Measurements from ENCODE around the gene RPS26. TPM values are rescaled to one million over a fixed set of nuclear protein-coding genes. Genes with fewer than 3 reads are reported as not detected.
"Not testable (repeated sequence)": the region's sequence is repeated elsewhere in the genome, so short reads cannot be mapped to it uniquely, and the experiment has no call there.

The RPS26 gene
- total and polyA plus RNA-seq, 2 donors (not counting 3 experiments of a cell fraction or from before 2014, with no cell fraction given) = 57.3 to 1,847 TPM

DNA sequence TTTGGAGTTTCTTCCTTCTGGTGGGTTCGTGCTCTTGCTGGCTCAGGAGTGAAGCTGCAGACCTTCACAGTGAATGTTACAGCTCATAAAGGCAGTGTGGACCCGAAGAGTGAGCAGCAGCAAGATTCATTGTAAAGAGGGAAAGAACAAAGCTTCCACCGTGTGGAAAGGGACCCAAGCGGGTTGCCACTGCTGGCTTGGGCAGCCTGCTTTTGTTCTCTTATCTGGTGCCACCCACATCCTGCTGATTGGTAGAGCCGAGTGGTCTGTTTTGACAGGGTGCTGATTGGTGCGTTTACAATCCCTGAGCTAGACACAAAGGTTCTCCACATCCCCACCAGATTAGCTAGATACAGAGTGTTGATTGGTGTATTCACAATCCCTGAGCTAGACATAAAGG lies 42.2 kb upstream of the RPS26 start:
- CTCF ChIA-PET = interaction anchor here (7.7 kb wide), 1 partner anchor 28 kb away, joined by 295 read pairs; no protein-coding TSS in a partner anchor
- H3K9ac ChIP-seq (replicated peaks; ENCODE audit: extremely low read depth, insufficient read depth, low read length); H3K4me2 ChIP-seq (ENCODE audit: insufficient read depth, low read length); H4K20me1 ChIP-seq (replicated peaks; ENCODE audit: control insufficient read depth, extremely low read depth, insufficient read depth, low read length); H2AFZ ChIP-seq (ENCODE audit: low read depth, low read length); H3K9me1 ChIP-seq (replicated peaks; ENCODE audit: control insufficient read depth, extremely low read depth, insufficient read depth, low read length); H3K9me3 ChIP-seq (replicated peaks; ENCODE audit: control insufficient read depth, insufficient read depth, low read length); FAIRE-seq; dilution Hi-C loops (cut with MboI; ENCODE audit: extremely low pct_ligation_motif_present, low sequenced_read_pairs); H3K27me3 ChIP-seq (ENCODE audit: control insufficient read depth in 2 of 2, insufficient read depth in 2 of 2, low read length in 2 of 2); H3K4me3 ChIP-seq (replicated peaks in 1 of 3; ENCODE audit: insufficient read depth in 1 of 3, low read depth in 1 of 3, low read length in 3 of 3); H3K79me2 ChIP-seq (ENCODE audit: control insufficient read depth, insufficient read depth, low read length); intact Hi-C loops (cut with micrococcal nuclease); BruUV-seq (replicated peaks); H3K27ac ChIP-seq (ENCODE audit: insufficient read depth, low read depth, low read length); DNase-seq (ENCODE audit: low read depth, low spot score): not testable (repeated sequence)
- peaks cover 2 to 11% of the 10 kb centered on the region in 2 experiments for H3K36me3 ChIP-seq (ENCODE audit: control insufficient read depth in 2 of 2, extremely low read depth in 1 of 2, insufficient read depth in 2 of 2, low read length in 2 of 2)
- H3K4me1 ChIP-seq (ENCODE audit: control insufficient read depth, extremely low read depth, insufficient read depth, low read length) = peaks cover 10% of the 10 kb centered on the region
- POLR2A ChIA-PET = interaction anchor here (0.7 kb wide), 1 partner anchor 321 kb away, joined by 4 read pairs; no protein-coding TSS in a partner anchor

GRCh38 chr12:55999999-56000540 lies 41.6 kb upstream of the RPS26 start:
- Histone ChIP-seq H3K36me3 (ENCODE audit: control insufficient read depth in 2 of 2, extremely low read depth in 1 of 2, insufficient read depth in 2 of 2, low read length in 2 of 2) (peaks cover 2 to 12% of the 10 kb centered on the region in 2 experiments), H3K4me1 (ENCODE audit: control insufficient read depth, extremely low read depth, insufficient read depth, low read length) (peaks cover 10% of the 10 kb centered on the region)
- H4K20me1 ChIP-seq (replicated peaks; ENCODE audit: control insufficient read depth, extremely low read depth, insufficient read depth, low read length); DNase-seq (ENCODE audit: low read depth, low spot score); H3K27me3 ChIP-seq (ENCODE audit: control insufficient read depth in 2 of 2, insufficient read depth in 2 of 2, low read length in 2 of 2); H3K4me2 ChIP-seq (ENCODE audit: insufficient read depth, low read length); H3K9me3 ChIP-seq (replicated peaks; ENCODE audit: control insufficient read depth, insufficient read depth, low read length); H3K9ac ChIP-seq (replicated peaks; ENCODE audit: extremely low read depth, insufficient read depth, low read length); H3K9me1 ChIP-seq (replicated peaks; ENCODE audit: control insufficient read depth, extremely low read depth, insufficient read depth, low read length); FAIRE-seq; intact Hi-C loops (cut with micrococcal nuclease); H3K4me3 ChIP-seq (replicated peaks in 1 of 3; ENCODE audit: insufficient read depth in 1 of 3, low read depth in 1 of 3, low read length in 3 of 3); BruUV-seq (replicated peaks); dilution Hi-C loops (cut with MboI; ENCODE audit: extremely low pct_ligation_motif_present, low sequenced_read_pairs); H2AFZ ChIP-seq (ENCODE audit: low read depth, low read length); POLR2A ChIA-PET; H3K79me2 ChIP-seq (ENCODE audit: control insufficient read depth, insufficient read depth, low read length); H3K27ac ChIP-seq (ENCODE audit: insufficient read depth, low read depth, low read length): not testable (repeated sequence)
- CTCF ChIA-PET = interaction anchor here (7.7 kb wide), 1 partner anchor 28 kb away, joined by 295 read pairs; no protein-coding TSS in a partner anchor

All from endothelial cell of umbilical vein (primary cell).